Fibroblast of skin of left biceps (primary cell): ENCODE data around the gene LMCD1.

Source experiments
- DNase-seq, 2 experiments: peaks; one replicate each; pipeline ENCODE4 v3.0.0-alpha.2; 2013; ENCODE audit warnings: low read depth in 2 of 2

LMCD1 gene

DNA sequence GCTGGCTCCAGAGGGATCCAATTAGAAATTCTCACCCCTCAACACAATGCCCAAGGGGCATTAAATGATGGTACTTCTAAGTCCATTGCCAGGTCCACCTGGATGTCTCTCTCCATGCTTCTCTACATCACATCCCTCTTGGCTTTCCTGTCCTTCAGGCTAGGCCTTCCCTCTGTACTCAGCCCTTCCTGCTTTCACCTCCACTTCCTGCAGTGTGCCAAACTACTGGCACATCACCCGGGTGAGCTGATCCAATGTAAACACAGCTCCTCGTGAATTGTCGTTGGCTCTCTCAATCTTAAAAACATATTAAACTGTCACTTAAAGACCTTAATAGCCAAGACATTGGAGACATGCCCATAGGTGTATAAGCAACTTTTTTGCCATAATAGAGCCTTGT, 4.0 kb downstream of the LMCD1 start:
- DNase-seq, result no peak

DNA sequence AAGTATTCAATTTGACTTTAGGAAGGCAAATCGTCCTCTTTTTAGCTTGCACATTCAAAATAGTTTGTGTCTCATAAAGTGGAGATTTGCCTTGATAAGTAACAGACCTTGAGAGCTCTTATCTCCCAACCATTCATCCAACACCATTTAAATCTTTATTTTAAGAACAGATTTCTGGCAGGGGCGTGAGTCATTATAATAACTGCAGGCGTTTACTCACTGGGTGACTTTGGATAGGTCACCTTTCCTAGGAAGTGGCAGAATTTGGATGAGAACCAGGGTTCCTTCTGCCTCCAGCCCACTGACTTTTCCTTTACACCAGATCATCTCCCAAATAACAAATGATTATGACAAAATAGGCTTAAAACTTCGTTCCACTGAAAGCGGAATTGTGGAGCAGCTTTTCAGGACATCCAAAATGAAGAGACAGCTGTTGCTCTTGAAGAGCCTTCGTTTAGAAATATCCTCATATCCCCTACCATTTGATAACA, 5.0 kb downstream of the LMCD1 start:
- no peak for DNase-seq

DNA sequence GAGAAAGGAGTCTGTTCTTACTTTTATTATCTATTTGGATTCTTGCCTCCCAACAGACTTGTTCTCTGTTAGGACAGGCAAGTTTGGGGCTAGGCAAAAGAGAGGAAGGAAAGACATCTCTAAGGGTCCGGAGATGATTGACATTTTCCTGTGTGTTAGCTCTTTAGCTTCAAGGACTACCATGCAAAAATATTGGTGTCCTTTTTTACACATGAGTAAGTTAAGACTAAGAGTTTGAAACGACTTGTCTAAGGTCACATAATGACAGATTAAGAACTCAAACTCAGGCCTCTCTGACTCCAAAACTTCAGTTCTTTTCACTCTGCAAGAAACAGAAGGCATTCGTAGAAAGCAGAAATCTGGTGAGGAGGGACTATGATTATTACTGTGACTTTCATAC, 5.9 kb downstream of the LMCD1 start:
- no peak for DNase-seq

DNA sequence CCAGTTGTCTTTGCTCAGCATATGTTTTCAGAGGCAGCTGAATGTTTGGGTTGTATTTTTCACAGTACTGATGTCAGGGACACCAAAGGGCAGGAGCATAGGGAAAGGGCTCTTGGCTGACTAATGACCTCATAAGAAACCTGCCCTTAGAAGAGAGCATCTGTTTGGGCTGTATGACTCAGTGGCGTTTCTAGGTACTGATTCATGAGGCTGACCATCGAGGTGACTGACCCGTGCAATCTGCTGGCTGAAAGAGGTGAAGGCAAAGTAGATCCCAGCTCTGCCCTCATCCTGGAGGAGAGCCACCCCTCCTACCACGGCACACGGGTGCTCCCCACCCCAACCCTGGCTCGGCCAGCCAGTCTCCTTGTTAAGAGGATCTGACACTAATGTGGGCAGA, 8.3 kb downstream of the LMCD1 start:
- DNase-seq, result no peak

DNA sequence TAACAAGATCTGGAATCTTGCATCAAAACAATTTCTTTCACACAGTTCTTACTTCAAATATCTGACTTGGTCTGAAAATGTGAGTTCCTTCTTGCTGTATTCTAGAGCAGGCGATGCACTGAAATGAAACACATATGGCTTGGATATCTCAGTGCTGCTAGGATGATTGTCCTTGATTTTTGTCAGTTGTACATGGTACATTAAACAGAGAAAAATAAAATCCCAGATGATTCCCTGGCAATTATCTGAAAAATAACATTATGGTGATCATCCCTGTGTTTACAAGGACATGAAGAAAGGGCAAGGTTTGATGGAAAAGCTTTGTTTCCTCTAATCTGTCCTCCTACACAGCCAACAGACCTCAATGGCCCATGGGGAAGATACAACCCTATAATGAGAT, 10.6 kb downstream of the LMCD1 start:
- no peak for DNase-seq

DNA sequence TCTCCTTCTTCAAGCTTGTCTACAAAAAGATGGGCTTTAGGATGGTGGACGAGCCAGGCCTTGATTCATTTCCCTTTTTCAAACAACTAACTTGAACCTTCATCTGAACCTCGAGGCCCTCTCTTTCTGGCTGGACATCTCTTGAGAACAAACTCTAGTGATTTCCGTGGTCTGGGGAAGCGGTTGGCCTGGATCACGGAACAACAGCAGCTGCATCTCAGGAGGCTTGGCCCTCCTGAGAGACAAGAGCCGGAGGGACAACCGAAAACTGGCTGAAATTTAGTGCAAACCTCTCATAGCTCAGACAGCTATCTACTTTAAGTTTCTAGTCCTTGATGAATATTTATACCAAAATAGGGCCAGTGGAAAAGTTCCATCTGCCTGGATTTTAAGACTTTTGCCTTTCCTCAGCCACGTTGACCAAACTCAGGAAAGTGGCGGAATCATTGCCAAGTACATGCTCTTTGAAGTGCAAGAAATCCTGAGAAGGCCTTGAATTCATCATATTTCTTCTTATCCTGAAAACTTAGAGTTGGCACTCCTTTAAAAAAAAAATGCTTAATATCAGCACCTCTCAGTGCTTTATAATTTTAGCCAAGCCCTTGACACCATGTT, 14.5 kb downstream of the LMCD1 start:
- no peak for DNase-seq

DNA sequence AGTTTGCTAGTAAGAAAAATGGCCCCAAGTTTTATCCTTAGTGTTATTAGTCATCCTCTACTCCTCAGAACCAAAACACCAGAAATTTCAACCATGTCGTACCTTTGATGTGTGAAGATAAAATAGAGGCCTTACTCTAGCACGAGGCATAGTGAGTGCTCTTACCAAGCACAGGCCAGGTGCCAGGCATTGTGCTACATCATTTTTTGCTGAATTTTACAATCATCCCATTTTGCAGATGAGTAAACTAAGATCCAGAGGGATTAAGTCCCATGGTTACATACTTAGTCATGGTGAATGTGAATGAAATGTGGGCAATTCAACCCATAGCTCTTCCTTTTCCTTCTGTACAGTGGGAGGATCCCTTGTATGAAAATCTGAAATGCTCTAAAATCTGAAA, 15.2 kb downstream of the LMCD1 start:
- no peak for DNase-seq

DNA sequence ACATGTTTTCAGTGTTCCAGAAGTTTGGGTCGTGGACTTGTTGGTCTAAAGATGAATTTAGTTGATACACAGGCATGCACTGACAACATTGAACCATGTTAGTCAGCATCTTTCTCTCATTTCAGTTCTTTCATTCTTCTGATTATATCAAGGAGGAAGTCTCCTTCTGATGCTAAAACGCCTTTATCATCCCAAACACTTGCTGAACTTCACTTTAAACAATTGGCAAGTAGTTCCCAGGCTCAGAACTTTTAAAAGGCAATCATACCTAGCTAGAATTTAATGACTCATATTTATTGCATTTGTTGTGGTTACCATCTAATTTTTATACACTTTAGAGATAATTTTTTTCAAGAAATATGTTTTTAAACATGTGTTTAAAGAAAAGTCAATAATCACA, 15.9 kb downstream of the LMCD1 start:
- DNase-seq, result no peak

DNA sequence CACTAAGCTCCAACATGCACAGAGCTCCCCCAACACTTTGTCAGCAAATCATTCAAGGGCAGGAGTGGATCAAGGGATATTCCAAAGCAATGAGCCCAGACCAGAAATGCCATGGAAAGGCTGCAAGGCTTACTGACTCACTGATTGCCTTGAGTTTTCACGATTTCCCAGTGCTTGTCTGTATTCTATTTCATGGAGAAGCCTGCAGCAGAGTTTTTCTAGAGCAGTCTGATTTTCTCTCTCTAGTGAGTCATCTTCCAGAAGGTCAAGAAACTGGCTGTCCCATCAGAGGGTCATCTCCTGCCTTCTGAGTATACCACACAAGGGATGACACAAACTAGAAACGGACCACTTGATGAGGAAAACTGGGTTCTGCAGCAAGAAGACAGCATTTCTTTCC, 16.5 kb downstream of the LMCD1 start:
- DNase-seq, result no peak

DNA sequence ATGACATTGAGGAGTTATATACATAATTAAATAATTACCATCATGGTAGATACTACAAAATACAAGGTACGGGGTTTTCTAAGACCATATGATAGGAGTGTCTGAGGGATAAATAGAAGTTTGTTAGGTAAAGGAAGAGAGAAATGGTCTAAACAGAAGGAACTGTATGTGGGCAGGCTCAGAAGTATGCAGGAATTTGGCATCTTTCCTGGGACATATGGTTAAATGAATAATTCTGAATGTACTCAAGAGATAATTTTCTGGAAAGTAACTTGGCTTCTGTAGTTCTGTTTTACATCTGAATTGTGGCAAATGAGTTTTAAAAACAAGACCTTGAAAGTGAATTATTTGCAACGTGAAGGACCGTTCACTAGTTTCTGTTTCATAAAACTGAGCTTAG, 17.5 kb downstream of the LMCD1 start:
- DNase-seq, result peak; percentile 87 to 90

DNA sequence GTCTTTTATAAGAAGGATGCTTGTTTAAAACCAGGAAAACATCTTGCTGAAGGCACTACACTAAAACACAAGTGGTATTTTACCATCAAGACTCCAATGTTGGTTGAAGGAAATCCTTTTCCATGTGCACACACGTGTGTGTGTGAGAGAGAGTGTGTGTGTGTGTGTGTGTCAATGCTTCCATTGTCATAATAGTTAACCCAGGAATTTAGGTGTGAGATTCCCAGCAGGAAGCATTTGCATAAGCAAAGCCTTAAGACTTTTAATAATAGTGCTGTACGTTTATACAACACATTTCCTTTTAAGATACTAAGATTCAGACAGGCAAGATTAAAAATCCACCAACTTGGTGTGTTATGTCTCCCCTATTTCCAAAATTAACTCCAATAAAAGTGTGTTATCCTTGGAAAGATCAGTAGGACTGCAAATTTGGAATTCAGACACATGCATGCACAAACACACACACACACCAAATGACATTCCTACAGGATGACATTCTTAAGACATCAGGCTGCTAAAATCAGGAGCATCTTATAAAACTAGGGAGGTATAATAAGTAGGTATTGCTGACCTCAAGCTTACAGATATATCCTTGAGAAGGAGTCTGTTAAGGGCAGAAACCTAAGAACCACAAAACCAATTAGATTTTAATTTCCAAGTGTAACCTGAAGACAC, 18.3 kb downstream of the LMCD1 start:
- DNase-seq, result no peak

DNA sequence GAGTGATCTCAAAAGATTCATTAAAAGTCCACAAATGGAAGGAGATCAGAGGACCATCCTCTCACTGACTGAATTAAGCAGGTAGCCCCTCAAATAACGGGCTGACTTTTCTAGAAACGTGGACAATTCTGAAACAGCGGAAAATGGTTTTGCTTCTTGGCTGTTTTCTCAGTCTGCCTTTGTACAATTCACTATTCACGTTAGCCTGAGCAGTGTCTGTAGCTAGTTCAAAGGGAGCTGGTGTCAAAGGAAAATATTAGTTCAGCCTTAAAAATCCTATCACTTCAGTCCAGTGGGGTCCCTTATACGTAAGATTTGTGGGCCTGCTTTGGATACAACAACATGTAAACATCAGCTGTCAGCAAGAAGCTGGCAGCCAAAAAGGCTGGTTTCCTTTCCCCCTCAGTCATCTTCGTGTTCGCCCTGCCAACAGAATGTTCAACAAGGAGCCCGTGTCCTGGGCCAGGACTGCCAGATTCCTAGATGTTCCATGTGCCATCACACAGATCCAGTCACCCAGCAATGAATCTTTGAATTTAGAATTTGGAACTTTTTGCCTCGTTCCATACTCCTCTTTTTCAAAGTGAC, 19.3 kb downstream of the LMCD1 start:
- no peak for DNase-seq

DNA sequence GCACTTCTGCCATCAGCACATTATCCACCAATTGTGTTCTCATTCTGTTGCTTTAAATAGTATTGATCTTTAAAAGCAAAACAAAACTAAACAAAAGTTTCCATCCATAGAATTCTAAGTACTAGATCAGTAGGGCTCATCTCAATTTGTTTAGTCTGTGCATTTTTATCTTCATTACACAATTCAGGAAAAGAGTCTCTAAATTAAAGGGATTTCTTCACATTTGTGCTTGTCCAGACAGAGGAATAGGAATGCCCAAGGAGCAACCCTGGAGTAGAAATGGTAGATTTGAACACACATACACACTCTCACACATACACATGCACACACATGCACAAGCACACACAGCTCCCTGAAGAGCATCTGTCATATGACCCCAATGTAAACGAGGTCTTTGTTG, 21.4 kb downstream of the LMCD1 start:
- no peak for DNase-seq

DNA sequence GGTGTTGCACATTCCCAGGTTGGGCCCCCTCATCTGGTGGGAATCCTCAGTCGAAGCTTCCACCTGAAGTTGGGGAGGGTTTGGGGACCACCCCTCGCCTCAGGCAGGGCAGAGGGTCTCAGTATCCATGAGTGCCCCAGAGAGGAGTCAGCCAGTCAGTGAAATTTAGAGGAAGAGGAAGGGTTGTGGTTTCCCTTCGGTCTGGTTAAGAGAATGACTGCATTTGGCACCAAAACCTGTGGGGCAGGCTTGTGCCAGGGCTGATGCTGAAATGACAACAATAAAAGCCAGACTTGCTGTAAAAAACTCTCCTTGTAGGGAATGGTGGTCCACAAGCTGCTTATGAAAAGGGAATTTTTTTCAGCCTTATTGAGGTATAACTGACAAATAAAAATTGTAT, 22.6 kb downstream of the LMCD1 start:
- no peak for DNase-seq

DNA sequence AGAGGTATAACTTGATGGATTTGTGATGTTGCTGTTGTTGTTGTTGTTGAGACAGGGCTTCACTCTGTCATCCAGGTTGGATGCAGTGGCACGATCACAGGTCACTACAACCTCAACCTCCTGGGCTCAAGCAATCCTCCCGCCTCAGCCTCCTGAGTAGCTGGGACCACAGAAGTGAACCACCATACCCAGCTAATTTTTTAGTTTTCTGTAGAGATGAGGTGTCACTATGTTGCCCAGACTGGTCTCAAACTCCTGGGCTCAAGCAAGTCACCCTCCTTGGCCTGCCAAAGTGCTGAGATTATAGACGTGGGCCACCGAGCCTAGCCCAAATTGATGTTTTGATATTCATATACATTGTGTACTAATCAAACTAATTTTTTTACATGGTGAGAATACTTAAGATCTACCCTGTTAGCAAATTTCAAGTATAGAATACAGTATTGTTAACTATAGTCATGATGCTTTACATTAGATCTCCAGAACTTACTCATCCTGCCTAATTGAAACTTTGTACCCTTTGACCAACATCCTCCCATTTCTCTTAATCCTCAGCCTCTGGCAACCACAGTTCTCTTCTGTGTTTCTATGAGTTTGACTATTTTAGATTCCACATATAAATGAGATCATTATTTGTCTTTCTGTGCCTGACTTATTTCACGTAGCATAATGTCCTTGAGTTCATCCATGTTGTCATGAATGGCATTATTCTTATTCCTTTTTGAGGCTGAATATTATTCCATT, 23.2 kb downstream of the LMCD1 start:
- no peak for DNase-seq

DNA sequence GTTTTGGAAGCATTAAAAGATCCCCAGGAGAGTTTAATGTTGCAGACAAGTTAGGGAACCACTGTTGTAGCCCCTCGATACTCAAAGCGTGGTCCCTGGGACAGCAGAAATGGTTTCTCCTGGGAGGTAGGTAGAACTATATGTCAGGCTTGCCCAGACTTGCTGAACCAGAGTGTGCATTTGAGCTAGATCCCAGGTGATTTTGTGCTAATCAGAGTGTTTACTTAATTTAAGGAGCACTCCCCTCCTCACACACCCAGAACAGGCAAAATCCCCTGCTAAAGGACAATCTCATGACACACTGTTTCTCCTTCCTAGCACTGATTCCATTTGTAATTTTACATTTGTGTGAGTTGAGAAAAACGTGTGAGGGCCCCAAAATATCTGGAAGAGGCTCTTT, 24.3 kb downstream of the LMCD1 start:
- no peak for DNase-seq

DNA sequence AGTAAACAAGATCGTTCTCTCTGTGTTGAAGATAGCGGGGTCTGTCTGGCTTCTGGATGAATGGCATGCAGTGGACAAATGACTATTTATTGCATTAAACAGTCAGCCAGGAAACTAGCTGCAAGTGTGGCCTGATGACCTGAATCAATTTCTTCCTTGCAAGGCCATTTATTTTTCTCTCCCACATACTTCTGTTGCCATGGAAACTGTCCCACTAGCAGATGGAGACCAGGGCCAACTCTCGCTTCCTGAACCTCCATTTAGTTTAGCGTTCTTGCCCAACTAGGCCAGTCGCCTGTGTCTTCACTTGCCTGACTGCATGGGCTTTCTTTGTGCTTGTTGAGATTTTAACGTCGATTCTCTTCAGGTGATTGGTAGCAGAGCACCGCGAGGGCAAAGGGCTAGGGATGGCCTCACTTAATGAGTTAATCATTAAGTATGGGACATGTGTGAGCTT, 27.6 kb downstream of the LMCD1 start:
- DNase-seq, result no peak

DNA sequence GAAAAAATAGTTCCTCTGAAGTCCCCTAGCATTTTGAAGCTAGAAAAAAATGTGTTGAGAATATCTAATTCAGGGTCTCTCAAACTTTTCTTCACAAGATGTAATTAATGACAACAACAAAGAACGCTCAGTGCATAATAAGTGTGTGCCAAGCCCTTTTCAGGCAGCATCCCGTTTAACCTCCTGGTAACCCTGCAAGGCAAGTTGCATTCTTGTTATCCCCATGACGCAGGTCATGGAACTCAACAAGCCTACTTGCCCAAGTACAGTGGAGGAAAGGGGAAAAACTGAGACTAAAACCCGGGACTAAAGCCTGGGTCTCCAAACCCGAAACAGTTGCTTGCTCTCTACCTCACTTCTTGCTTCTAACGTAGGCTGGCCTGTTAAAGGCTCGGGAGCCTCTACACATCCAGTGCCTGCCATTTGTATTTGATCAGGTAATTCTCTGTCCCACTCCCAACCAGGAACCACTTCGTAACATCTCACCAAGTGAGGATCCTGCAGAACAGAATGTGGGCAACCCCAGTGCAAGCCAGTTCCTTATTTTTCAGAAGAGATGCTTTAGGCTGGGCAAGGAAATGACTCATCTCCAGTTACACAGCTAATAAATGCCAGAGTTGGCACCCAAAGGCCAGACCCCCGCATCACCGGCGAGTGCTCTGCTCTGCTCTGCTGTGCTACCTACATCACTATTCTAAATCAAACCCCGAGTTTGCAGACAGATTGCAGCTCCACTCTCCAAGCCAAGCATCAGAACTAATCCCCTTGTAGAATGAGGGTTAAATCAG, 28.3 kb downstream of the LMCD1 start:
- no peak for DNase-seq

DNA sequence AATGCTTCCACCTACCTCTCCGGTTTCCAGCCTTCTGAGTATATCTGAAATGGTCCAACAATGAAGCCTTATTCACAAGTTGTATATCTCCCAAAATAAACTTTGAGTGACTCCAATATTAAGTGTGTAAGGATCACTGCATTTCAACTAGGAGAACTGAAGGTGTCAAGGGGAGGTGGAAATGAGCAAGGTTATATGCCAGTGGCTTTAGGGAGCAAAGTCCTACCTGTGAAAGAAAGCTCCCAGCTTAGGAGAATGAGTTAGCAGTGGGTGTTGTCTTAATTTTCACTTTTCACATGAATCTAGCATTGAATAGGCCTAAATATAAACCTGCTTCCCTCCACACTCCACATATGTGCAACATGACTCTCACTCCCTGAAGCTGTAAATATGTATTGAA, 29.0 kb downstream of the LMCD1 start:
- no peak for DNase-seq

DNA sequence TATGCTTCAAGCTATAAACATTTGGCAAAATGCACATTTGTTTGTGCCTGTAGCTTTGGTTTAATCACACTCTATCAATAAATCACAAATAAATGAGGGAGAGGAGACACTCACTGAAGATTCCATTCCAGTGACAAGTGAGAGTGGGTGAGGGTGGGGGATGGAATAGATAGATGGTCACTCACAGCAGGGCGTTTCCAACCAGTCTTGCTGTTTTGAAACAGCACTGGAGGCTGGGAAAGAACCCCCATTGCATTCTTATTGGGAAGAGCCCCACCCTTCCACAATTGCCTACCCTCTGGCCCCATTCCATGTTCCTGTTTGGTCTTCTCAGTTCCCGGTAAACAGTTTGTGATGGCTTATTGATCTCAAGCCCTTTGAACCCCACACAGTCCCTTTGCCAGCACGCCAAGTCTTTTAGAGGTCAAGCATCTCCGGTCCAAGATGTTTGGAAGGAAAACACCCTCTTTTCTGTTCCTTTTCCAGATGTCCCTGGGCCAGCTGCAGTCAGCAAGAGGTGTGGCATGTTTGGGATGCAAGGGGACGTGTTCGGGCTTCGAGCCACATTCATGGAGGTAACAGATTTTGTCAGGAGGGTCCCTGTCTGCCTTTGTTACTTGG, 30.7 kb downstream of the LMCD1 start:
- DNase-seq, result peak; percentile 54 to 63
